ENCODE data around the gene CCDC86.

Gene CCDC86

DNA sequence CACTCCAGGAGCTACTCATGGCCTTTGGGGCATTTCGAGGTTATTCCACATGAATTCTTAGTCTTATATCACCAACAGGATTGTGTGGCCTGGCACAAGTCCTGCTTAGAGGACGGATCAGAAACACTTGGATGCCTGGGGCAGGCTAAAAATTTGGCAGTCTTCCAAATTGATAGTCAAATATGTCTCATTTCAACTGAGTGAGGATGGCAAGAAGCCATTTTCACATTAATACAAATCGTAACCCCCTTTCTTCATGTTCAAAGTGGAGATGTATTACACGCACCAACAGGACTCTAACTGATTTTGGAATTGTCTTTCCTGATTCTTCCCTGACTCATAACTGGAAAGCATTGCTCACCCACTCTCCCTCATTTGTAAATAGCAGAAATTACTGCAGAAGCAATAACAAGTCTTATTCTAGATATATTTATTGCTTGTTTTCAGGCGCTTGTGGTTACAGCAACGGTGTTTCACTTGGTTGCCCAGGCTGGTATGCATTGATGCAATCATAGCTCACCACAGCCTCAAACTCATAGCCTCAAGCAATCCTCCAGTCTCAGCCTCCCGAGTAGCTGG is 10.3 kb upstream of the CCDC86 start:
- DNase-seq, result no peak

DNA sequence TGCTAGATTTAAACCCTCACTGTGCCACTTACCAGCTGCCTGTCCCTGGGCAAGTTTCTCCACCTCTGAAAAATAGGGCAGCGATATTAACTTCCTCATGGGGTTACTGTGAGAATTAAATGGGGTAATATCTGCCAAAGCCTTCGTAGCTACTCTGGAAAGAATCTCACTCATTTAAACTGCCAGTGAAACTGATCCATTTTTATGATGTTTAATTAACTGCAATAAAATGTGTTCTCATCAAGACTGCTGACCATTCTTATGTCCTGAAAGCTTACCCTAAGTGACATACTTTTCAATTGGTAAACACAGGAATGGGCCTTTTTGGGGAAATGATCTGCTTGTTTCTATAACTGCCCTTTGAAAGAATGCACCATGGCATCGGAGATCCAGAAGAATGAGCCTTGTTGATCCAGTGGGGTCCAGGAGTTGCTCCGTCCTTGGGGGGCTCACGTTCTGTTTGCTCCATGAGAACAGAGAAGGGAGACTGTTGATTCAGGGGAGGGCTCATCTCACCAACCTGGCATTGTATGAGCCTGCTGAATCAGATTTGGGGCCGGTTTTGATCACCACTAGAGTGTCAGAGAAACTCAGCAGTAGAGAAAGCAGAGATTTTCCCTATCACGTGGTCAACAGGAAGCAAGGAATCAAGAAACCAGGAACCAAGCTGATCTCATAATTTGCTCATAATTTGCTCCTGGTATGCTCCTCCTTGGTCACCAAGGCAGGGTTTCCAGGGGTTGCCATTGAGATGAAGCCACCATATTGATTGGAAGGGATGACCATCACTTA is 7.0 kb upstream of the CCDC86 start:
- DNase-seq, result no peak

DNA sequence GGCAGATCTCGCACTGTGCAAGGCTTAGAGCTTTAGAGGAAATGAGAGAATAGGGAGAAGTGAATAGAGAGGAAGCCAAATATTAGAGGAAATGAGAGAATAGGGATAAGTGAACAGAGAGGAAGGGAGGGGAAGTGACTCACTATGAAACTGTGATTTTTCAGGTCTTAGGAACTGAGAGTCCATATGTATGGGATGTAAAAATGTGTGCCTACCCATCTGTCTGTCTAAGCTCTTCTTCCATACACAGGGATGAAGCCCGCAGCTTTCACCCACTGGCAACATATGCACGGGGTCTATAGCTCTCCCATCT is 6.4 kb upstream of the CCDC86 start:
- no peak for DNase-seq

DNA sequence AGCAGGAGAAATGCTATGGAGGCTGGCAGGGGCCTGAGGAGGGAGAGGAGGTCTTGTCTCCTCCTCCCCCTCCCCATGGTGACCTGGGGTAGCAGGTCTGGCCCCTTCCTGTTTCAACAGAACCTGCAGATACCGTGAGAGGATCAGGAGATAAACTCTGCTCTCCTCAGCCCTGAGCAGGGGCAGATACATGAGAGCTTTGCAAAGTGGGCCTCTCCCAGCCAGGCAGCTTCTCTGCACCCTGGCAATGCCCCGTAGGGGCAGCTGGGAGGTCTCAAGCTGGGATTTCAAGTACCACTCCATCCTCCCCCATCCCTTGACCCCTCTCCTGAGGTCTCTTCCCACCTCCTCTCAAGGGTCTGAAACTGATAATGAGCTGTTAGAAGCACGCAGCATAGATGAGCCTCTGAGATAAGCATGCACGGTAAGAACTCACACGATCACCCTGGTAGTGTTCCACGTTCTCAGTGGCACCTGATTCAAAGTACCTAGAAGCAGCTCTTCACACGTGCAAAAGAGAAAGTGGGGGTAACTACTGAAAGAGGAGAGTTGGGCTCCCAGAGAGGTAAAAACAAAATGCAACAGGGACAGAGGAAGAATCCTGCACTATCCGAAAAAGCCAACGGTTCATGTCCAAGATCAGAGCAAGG is 4.9 kb upstream of the CCDC86 start:
- no peak for DNase-seq

GRCh38 chr11:60838132-60838531 is 3.8 kb upstream of the CCDC86 start:
- no peak for DNase-seq

DNA sequence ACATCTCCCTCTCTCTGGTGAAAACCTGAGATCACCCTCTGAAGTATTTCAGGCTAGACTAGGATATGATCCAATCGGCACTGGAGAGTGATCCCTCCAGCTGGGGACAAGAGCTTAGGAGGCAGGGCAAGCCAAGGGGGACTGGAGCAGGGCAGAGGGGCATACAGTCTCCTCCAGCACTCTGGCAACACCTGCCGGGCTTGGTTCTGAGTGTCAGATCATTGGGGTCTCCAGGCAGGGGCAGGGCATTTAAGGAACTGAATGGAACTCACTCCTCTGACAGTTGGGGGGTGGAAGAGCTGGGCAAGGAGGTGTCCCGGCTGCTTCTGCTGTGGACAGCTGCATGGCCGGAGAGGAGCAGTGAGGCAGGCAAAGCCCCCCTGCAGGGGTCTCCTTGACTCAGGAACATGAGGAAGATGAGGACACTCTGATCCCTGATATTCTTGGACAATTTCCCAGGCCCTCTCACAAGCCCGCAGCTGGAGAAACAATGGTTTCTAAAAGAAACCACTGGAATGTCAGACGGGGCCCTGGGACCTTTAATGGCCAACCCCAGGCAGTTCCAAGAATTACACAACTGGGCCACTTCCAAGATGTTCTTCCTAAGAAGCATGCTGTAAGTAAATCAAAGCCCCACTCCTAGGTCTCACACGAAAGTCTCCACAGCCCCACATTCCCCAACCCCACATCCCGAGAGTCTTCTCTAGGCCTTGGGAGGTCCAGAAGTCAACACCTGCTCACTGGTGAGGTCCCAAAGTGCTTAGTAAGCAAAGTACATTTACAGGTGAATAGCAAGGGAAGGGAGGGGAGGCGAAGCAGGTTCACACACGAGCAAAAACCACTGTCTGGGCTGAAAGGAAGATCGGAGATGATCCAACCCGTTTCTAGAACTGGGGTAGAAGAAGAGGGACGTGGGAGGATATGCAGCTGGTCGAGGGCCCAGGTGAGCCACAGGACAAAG is 1.2 kb upstream of the CCDC86 start:
- no peak for DNase-seq

DNA sequence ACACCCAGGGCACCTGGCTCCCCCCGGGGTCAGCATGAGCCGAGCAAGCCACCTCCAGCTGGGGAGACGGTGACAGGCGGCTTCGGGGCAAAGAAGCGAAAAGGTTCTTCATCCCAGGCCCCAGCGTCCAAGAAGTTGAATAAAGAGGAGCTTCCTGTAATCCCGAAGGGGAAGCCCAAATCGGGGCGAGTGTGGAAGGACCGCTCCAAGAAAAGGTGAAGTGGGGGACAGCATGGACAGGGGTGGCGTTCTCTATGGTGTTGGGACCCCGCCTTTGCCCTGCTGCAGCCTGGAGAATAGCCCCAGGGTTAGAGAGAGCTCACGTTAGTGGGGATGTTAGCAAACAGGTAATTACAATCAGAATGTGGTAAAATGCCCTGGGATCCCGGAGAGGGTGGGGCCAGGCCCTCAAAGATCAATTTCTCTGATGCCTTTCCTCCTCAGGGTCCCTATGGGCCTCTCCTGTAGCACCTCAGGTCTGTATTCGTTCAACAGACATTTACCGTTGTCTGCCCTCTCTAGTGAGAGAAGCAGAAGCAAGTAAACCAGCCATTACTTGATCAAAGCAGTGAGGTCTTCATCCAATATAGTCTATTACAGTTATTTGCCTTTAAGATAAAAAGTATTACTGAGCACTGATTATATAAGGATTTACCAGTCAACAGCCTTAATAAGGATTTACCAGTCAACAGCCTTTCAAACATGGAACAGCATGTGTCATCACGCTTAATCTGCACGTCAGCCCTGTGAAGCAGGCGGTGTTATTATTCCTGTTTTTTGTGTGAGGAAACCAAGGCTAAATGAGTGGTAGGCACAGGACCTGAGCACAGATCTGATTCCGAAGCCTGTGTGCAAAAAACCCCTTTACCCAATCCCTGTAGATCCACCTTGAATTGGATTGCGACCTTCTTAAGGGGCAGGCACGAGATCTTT is 1.0 kb downstream of the CCDC86 start:
- DNase-seq, result no peak

DNA sequence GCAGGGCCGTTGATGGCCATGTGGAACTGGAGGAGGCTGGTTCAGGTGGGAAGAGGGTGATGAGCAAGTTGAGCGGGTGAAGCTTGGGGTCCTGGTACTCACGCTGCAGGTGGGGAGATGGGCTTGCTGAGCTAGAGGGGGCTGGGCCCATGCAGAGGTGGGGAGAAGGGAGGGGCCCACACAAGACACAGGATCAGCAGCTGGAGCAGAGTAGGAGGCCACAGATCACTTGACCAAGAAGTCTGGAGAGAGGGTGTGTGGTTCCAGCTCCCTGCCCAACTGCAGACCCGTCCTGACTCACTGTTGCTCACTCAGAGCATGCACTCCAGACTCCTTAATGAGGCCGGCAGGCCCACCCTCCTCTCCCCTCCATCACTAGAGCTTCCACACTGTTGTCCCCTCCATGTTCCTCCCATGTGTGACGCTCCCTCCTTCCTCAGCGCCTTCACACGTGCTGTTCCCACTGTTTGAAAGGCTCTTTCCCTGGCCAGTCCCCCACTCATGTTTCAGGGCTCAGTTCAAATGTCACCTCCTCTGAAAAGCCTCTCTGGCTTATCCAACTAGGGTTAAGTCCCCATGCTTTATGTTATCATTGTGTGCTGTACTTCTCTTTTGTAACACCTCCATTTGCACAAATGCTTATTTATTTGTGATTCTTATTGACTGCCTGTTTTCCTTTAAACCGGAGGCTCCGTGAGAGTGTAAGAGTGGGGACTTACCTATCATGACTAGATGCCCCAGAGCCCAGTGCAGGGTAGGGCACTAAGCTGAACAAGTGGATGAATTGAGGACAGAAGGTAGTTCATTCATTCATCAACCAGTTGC is 2.3 kb downstream of the CCDC86 start:
- DNase-seq, result no peak

DNA sequence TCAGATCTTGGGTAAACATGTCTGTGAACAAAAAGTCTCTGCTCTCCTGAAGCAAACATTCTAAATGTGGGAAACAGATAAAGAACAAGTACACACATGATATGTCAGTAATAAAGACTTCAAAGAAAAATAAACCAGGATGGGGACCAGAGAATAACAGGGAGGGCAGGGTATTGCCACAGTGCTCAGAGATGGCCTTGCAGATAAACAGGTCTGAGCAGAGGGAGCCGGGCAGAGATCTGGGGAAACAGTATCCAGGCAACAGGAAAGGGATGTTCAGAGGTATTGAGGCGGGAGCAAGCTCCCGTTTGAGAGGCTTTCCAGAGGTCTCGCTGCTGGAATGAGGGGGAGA is 2.9 kb downstream of the CCDC86 start:
- DNase-seq, result no peak

- no peak for DNase-seq
Measured at GRCh38 chr11:60845338-60845737, 3.4 kb downstream of the CCDC86 start.

GRCh38 chr11:60847281-60847680 is 5.4 kb downstream of the CCDC86 start:
- no peak for DNase-seq

GRCh38 chr11:60847896-60848295 is 6.0 kb downstream of the CCDC86 start:
- DNase-seq, result no peak

GRCh38 chr11:60848714-60849151 is 6.8 kb downstream of the CCDC86 start:
- DNase-seq, result no peak

DNA sequence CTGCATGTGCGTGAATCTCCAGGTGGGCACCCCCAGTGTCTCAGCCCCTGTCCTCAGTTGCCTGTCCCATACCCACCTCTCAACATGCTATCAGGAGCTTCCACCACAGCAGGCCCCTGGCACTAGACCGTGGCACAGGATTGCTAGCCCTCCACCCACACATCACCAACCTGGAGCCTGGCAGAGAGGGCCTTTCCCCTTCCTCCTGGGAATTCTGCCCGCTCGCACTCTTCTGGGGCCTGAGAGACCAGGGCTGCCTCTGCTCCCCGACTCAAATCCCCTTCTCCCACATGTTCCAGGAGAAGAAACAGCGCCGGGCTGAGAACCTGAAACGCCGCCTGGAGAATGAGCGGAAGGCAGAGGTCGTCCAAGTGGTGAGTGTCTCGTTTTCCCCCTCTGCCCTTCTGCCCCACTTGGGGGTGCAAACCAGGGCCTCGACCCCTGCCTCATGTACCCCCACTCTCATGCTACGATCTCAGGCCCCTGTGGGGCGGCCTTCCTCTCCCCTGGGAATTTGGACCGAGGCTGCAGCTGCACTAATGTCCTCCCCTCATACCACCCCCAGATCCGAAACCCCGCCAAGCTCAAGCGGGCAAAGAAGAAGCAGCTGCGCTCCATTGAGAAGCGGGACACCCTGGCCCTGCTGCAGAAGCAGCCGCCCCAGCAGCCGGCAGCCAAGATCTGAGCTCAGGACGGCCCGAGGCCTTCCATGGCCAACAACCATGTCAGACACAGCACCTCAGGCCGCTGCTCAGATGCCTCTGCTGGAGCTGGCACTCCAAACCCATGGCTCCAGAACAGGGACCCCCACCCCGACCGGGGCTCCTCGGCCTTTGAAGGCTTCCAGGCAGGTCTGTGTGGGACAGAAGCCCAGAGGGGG is 8.0 kb downstream of the CCDC86 start:
- DNase-seq, result no peak

DNA sequence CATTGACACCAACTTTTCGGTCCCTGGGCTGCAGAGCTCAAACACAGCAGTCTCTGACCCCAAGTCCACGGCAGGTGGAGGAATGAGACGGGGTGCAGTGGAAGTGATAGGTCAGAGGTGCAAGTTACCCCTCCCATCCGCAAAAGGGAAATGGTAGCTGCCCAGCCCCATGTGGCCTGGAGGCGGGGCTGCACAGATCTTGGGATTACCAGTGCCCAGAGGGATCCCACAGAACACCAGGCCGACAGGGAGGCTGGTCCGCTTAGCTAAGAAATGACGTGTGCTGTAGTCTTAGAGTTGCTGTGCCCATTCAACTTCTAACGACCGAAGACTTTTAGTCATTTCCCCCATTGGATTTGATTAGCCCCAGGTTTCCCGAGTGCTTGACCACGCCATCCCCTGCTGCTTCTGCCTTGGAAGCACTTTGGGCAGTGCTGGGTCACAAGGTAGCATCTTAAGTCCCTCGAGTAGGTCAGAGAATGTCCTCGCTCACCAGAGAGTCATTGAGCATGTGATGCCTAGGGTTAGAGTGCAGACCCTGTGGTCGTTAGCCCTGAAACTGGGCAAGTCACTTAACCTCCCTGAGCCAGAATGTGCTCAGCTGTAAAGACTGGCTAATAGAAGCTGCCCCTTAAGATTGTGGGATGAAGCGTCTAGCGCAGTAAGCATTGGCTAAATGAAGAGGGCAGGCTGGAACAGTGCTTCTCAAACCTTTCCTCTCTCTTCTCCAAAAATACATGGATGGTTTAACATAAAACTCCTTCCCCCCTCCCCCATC is 9.6 kb downstream of the CCDC86 start:
- no peak for DNase-seq

- no peak for DNase-seq
Measured at GRCh38 chr11:60852117-60852981, 10.4 kb downstream of the CCDC86 start.

DNA sequence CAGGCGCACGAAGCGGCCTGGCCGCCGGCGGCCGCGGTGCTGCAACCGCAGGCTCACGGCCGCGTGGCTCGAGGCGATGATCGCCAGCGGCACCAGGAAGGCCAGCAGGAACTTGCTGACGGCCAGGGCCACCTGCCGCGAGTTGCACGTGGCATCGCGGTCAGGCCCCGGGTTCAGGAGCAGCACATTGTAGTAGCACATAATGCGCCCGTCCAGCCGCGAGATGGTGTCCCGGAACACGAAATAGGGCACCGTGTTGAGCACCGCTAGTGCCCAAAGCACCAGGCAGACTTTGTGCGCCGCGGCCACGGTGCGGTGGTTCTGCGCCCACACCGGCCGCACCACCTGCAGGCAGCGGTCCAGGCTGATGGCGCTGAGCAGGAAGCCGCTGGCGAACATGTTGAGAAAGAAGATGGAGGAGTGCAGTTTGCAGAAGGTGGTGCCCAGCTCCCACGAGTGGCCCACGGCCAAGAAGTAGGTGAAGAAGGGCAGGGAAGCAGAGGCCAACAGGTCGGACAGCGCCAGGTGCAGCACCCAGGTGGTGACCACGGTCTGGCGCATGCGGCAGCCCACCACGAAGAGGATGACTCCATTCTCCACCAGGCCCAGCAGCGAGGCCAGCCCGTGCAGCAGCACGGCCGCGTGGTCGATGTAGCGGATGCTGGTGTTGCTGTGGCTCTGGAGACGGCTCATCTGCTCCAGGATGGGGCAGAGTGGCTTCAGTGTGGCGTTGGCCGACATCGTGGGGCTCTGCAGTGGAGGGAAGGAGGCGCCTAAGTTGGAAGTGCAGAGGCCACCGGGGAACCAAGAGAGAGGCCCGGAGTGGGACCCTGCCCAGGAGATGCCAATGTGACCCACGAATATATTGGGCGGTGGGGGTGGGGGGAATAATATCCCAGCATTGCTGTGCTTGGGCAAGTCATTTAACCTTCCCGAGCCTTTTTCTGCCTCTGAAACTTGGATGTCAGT is 11.4 kb downstream of the CCDC86 start:
- DNase-seq, result no peak

Measured in activated effector memory CD4-positive, alpha-beta T cell treated with anti-CD3 and anti-CD28 coated beads, Interleukin-2, amount 50 U/mL, for 16 hours (primary cell).